HL-60 (cell line): ENCODE results near the gene FBLN5.

Experiments used
- DNase-seq, 2 experiments: peaks; one replicate each; pipeline ENCODE4 v3.0.0-alpha.2; 2010 to 2020; ENCODE audit warnings: low read depth in 1 of 2, low spot score in 1 of 2
- H3K27ac ChIP-seq: fragments of 250-450 bp; sonication (Bioruptor Pico); replicated peaks from 2 replicates; pipeline ENCODE4 v1.5.1; 2020; ENCODE audit warnings: mild to moderate bottlenecking, moderate library complexity
- H3K27me3 ChIP-seq: fragments of 250-450 bp; sonication (Bioruptor Pico); 2 replicates; pipeline ENCODE4 v1.5.1; 2021; ENCODE audit warnings: mild to moderate bottlenecking, moderate library complexity; ENCODE audit not compliant: insufficient read depth, poor library complexity, severe bottlenecking
- H3K4me3 ChIP-seq: replicated peaks from 2 replicates; pipeline ENCODE4 v1.5.1; 2011; ENCODE audit warnings: mild to moderate bottlenecking, control low read depth, low read length; ENCODE audit not compliant: insufficient read depth
- GABPA ChIP-seq: IDR thresholded peaks from 2 replicates; pipeline ENCODE4 v1.6.1; 2012; ENCODE audit warnings: low read depth
- POLR2AphosphoS5 ChIP-seq: IDR thresholded peaks from 2 replicates; pipeline ENCODE4 v1.6.1; 2012; ENCODE audit warnings: low read depth
- SPI1 ChIP-seq: IDR thresholded peaks from 2 replicates; pipeline ENCODE4 v1.6.1; 2012; ENCODE audit warnings: low read depth, mild to moderate bottlenecking, borderline replicate concordance
- TF ChIP-seq, protein P1 (sequence below): IDR thresholded peaks from one replicate; pipeline ENCODE4 v1.5.1; 2011; ENCODE audit warnings: low read length, control low read depth, inconsistent platforms; ENCODE audit not compliant: insufficient read depth
- TF ChIP-seq, protein P2 (sequence below): IDR thresholded peaks from 2 replicates; pipeline ENCODE4 v1.6.1; 2012; ENCODE audit warnings: low read depth; ENCODE audit not compliant: insufficient replicate concordance

FBLN5 gene

GRCh38 chr14:91891101-91891500 lies 56.4 kb downstream of the FBLN5 start:
- TF ChIP-seq, protein P1, sequence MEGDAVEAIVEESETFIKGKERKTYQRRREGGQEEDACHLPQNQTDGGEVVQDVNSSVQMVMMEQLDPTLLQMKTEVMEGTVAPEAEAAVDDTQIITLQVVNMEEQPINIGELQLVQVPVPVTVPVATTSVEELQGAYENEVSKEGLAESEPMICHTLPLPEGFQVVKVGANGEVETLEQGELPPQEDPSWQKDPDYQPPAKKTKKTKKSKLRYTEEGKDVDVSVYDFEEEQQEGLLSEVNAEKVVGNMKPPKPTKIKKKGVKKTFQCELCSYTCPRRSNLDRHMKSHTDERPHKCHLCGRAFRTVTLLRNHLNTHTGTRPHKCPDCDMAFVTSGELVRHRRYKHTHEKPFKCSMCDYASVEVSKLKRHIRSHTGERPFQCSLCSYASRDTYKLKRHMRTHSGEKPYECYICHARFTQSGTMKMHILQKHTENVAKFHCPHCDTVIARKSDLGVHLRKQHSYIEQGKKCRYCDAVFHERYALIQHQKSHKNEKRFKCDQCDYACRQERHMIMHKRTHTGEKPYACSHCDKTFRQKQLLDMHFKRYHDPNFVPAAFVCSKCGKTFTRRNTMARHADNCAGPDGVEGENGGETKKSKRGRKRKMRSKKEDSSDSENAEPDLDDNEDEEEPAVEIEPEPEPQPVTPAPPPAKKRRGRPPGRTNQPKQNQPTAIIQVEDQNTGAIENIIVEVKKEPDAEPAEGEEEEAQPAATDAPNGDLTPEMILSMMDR: no peak
- TF ChIP-seq POLR2AphosphoS5: no peak
- TF ChIP-seq SPI1: no peak
- TF ChIP-seq, protein P2, sequence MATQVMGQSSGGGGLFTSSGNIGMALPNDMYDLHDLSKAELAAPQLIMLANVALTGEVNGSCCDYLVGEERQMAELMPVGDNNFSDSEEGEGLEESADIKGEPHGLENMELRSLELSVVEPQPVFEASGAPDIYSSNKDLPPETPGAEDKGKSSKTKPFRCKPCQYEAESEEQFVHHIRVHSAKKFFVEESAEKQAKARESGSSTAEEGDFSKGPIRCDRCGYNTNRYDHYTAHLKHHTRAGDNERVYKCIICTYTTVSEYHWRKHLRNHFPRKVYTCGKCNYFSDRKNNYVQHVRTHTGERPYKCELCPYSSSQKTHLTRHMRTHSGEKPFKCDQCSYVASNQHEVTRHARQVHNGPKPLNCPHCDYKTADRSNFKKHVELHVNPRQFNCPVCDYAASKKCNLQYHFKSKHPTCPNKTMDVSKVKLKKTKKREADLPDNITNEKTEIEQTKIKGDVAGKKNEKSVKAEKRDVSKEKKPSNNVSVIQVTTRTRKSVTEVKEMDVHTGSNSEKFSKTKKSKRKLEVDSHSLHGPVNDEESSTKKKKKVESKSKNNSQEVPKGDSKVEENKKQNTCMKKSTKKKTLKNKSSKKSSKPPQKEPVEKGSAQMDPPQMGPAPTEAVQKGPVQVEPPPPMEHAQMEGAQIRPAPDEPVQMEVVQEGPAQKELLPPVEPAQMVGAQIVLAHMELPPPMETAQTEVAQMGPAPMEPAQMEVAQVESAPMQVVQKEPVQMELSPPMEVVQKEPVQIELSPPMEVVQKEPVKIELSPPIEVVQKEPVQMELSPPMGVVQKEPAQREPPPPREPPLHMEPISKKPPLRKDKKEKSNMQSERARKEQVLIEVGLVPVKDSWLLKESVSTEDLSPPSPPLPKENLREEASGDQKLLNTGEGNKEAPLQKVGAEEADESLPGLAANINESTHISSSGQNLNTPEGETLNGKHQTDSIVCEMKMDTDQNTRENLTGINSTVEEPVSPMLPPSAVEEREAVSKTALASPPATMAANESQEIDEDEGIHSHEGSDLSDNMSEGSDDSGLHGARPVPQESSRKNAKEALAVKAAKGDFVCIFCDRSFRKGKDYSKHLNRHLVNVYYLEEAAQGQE: no peak
- TF ChIP-seq GABPA: no peak
- Histone ChIP-seq H3K4me3 (no peak overlapping the region), H3K27me3 (no peaks in the 10 kb centered on the region), H3K27ac (no peak overlapping the region)
- DNase-seq: no peak

- TF ChIP-seq GABPA: no peak
- no peak for TF ChIP-seq POLR2AphosphoS5
- TF ChIP-seq, protein P2: no peak
- no peak for TF ChIP-seq SPI1
- TF ChIP-seq, protein P1: no peak
- no peaks in the 10 kb centered on the region for H3K27me3 ChIP-seq
- DNase-seq: no peak
- no peak overlapping the region for H3K4me3 ChIP-seq
- H3K27ac ChIP-seq: no peak overlapping the region
Observed at GRCh38 chr14:91890291-91890749, 57.2 kb downstream of the FBLN5 start.

GRCh38 chr14:91889477-91890211 lies 57.9 kb downstream of the FBLN5 start:
- DNase-seq: no peak
- Histone ChIP-seq H3K27me3 (no peaks in the 10 kb centered on the region), H3K4me3 (no peak overlapping the region), H3K27ac (no peak overlapping the region)
- TF ChIP-seq GABPA: no peak
- no peak for TF ChIP-seq SPI1
- no peak for TF ChIP-seq POLR2AphosphoS5
- TF ChIP-seq, protein P2: no peak
- TF ChIP-seq, protein P1: no peak
